Fibroblast of gingiva (primary cell): ENCODE data around the gene TEX50.
"Not testable (repeated sequence)": the region's sequence is repeated elsewhere in the genome, so short reads cannot be mapped to it uniquely, and the experiment has no call there.

Experiments used
- DNase-seq: peaks from one replicate; pipeline ENCODE4 v3.0.0-alpha.2; 2011; ENCODE audit warnings: low read depth

Gene TEX50, protein sequence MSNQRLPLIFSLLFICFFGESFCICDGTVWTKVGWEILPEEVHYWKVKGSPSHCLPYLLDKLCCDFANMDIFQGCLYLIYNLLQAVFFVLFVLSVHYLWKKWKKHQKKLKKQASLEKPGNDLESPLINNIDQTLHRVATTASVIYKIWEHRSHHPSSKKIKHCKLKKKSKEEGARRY

DNA sequence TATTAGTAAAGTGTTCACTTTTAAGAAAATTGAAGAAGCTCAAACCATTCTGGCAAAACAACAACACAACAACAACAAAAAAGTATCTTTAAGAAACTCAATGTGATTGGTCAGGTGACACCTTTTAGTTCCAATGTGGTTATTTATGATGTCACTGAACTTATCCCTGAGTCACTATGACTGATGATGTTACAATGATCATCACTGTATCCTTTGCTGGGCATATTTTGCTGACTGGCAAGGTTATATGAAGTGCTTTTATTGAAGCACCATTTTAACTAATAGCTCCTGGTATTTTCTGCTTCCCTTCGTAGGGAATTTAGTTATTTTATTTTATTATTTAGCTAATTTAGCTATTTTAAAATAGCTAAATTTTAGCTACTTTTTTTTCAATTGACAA is at the start of gene TEX50:
Gene TEX50, plus strand, starts transcription at position 223 of the 400 bp plus-strand sequence. CDS start 184 bp downstream, outside the sequence.
- DNase-seq: no peak

DNA sequence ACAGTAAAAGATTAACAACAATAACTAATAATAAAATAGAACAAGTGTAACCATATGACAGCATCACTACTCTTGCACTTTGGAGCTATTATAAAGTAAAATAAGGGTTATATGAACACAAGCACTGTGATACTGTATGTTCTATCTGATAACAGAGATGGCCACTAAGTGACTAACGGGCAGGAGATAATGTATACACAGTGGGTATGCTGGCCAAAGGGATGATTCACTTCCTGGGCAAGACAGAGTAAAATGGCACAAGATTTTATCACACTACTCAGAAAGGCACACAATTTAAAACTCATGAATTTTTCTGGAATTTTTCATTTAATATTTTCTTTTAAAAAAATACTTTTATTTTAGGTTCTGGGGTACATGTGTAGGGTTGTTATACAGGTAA is 44.6 kb upstream of the TEX50 start:
- no peak for DNase-seq

DNA sequence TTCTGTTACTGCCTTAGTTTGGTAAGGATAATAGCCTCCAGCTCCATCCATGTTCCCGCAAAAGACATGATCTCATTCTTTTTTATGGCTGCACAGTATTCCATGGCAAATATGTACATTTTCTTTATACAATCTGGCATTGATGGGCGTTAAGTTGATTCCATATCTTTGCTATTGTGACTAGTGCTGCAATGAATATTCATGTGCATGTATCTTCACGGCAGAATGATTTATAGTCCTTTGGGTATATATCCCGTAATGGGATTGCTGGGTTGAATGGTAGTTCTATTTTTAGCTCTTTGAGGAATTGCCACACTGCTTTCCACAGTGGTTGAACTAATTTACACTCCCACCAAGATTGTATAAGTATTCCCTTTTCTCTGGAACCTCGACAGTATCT is 44.0 kb upstream of the TEX50 start:
- DNase-seq: not testable (repeated sequence)

DNA sequence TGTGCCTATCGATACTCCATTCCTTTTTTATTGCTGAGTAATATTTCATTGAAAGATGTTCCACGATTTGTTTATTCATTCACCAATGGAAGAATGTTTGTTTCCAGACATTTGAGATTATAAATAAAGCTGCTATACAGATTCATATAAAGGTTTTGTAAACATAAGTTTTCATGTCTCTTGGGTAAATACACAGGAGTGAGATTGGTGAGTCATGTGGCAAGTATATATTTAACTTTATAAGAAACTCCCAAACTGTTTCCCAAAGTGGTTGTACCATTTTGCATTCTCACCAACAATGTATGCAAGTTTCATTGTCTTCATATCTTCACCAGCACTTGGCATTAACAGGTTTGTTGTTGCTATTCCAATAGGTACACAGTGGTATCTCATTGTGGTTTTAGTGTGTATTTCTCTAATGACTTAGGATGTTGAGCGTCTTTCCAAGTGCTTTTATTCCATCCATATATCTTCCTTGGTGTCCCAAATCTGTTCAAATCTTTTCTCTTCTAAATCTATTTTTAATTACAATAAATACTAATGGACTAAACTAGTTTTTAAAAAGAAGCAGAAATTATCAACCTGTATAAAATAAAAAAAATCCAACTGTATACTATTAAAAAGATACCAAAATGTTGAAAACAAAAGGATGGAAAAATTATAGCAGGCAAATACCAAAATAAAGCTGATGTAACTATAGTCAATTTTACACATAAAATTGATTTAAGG is 38.9 kb upstream of the TEX50 start:
- DNase-seq: no peak

DNA sequence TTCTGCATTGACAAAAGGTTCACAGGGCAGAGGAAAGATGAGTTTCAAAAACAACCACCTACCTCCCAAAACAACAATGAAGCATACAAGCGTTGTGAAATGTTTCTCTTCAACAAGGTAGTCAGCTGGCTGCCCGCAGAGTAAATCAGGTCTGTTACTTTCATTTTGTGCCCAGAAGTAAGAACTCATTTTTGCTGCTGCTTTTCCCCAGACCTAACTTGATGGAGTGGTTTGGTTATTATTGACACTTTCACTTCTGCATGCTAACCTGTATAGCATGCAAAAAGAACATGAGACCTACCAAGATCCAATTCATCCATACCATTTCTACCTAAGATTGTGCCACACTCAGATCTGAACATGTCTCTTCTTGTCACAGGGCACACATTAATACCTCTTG is 33.5 kb upstream of the TEX50 start:
- no peak for DNase-seq

DNA sequence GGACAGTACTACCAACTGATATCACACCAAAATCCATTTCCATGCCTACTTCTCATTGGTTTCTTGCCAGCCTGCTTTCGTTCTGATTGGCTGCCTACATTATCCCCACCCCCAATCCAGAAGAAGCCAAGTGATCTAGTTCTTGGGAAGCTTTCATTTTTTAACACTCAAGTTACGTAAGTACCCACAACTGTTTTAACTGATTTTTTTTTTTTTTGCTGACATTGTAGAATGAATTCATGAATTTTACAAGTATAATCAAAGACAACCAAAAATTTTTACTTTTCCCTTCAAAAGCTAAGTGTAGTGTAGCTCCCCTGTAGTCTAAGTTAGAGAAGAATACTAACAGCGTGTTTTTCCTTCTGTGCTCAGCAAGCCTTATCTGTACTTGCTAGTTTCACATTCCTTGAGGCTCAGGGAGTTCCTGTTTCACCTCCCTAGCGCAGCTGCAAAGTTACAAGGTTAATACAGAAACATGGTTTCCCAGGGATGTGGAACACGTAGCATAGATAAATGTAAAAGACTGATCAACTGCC is 32.0 kb upstream of the TEX50 start, which contains the start of gene SLC9C2:
Gene SLC9C2, minus strand, starts transcription at position 17 of the 536 bp plus-strand sequence. CDS start 1,296 bp downstream, outside the sequence.
- DNase-seq: no peak

DNA sequence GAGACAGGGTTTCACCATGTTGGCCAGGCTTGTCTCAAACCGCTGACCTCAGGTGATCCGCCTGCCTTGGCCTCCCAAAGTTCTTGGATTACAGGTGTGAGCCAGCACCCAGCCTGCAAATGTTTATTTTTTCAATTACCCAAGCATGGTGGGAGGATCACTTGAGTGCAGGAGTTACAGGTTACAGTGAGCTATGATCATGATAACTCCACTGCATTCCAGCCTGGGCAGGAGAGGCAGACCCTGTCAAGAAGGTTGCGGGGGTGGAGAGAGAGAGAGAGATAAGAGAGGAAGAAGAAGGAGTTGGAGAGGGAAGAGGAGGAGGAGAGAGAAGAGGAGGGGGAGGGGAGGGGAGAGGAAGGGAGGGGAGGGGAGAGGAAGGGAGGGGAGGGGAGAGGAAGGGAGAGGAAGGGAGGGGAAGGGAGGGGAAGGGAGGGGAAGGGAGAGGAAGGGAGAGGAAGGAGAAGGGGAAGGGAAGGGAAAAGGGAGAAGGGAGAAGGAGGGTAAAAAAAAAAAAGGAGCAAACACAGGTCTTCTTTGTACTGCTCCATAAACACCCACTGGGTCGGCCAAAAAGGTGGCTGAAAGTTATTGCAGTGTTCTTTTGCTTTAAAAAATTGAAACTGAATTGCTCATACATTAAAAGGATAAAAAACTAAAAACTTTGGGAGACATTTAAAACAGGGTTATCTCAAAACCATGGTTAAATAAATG is 26.5 kb upstream of the TEX50 start:
- no peak for DNase-seq

DNA sequence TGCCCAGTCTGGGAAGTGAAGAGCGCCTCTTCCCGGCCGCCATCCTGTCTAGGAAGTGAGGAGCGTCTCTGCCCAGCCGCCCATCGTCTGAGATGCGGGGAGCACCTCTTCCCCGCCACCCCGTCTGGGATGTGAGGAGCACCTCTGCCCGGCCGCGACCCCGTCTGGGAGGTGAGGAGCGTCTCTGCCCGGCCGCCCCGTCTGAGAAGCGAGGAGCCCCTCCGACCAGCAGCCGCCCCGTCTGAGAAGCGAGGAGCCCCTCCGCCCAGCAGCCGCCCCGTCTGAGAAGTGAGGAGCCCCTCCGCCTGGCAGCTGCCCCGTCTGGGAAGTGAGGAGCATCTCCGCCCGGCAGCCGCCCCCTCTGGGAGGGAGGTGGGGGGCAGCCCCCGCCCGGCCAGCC is 22.1 kb upstream of the TEX50 start:
- DNase-seq: not testable (repeated sequence)

DNA sequence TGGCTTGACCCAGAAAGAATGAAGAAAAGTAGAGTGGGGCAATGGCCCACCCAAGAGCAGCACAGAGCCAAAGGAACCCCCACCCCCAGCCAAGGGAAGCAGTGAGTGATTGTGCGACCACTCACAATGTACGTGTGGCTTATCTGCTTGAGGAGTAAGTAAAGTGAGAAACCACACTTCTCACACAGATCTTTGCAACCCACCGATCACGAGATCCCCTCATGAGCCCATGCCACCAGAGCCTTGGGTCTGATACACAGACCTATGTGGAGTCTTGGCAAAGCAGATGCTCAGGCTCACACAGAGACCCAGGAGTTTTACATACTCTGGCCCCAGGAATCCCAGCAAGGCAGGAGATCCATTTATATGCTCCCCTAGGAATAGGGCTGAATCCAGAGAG is 18.3 kb upstream of the TEX50 start:
- DNase-seq: no peak

DNA sequence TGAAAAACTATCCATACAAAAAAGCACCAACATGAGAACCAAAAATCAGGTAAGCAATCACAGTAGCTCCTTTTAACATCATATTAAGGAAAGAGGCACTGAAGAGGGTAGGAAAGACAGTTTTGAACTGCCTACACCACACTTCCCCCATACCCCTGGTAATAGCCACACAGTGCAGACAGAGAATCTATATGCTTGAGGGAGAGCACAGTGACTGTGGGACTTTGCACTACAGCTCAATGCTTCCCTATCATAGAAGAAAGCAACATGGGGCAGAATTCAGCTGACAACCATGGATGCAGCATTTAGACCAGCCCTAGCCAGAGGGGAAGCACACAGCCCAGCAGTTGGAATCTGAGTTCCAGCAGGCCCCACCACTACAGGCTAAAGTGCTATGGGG is 7.9 kb upstream of the TEX50 start:
- no peak for DNase-seq

DNA sequence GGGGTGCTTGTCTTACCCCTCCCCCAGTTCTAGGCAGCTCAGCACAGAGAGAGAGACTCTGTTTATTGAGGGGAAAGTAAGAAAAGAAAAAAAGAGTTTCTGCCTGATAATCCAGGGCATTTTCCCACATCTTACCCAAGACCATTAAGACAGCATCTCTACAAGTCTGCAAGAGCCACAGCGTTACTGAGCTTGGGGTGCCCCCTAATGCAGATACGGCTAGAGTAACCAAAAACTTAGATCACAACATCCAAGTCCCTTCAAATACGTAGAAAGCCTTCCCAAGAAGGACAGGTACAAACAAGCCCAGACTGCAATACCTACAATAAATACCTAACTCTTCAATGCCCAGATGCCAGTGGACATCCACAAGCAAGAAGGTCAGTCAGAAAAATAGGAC is 6.2 kb upstream of the TEX50 start:
- no peak for DNase-seq

DNA sequence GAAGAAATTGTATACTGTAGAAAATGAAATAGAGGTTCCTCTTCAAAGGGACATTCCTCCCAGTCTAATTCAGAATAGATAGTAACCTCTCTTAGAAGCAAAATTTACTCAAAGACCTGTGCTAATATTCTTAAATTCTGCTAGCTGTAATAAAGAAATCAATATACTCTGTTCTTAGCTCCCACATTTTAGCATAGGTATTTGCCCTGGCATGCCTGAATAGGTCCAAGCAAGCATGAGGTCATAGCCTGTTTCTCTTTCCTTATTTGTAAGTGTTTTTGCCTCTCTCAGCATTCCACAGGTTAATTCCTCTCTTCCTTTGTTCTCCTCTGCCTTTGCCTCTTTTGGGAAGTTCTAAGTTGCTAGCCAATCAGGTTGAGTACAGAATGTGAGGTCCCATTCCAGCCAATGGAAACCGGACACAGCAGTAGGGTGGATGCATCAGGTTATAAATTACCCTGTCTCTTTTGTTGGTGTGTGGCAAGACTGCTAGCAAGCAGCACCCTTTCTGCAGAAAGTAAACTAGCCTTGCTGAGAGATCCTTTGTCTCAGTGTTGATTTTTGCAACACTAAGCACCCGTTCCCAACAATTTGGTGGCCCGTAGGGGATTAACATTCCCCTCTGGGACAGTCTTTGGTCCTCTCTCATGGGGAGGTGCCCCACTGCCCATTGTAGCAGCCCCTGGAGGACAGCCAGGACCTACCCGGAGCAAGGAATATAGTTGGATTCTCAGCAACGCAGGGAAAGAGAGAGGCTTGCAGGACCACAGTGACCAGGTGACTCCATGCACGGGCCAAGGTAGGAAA is 2.3 kb downstream of the TEX50 start:
- DNase-seq: not testable (repeated sequence)

DNA sequence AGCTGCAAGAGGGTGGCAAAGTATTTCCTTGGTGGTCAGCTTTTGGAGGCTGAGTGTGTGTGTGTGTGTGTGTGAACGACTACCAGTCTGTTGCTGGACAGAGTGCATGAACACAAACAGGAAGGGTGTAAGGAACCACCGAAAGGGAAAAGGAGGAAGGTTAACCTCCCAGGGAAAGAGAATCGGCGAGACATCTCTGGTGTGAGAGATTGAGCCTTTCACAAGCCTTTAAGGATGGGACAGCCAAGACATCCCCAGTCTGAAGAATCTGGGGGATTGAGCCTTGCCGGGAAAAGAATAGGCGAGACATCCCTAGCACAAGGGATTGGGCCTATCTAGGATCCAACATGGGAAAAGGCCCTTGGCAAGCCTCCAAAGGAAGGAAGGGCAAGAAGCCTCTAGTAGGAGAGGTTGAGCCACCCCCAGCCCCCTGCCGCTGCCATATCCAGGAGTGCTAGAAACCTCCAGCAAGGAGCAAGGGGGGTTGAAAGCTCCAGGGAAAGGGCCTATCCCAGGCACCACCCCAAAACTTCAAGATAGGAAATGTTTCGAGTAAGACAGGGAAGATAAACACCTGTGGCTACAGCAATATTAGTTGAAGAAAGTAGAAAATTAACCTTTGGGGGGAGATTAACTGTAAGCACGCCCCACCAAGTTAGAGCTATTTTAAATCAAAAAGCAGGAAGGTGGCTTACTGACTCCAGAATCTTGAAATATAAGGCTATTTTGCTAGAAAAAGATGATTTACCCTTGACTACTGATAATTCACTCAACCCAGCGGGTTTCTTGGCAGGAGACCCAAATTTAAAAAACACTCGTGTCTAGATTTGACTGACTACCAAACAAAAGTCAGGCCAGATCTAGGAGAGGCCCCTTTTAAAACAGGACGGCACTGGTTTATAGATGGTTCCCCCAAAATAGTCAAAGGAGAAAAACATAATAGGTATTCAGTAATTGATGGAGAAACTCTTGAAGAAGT is 3.2 kb downstream of the TEX50 start:
- no peak for DNase-seq

DNA sequence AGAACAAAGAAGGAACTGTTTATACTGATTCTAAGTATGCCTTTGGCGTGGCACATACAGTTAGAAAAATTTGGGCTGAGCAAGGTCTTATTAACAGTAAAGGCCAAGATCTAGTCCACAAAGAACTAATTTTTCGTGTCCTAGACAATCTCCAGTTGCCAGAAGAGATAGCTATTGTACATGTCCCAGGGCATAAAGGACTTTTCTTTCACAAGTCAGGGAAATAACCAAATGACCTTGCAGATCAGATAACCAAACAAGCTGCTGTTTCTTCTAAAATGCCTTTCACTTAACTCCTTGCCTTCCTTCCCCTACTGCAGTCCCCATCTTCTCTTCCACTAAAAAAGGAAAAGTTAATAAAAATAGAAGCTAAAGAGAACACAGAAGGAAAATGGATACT is 4.0 kb downstream of the TEX50 start:
- DNase-seq: no peak

DNA sequence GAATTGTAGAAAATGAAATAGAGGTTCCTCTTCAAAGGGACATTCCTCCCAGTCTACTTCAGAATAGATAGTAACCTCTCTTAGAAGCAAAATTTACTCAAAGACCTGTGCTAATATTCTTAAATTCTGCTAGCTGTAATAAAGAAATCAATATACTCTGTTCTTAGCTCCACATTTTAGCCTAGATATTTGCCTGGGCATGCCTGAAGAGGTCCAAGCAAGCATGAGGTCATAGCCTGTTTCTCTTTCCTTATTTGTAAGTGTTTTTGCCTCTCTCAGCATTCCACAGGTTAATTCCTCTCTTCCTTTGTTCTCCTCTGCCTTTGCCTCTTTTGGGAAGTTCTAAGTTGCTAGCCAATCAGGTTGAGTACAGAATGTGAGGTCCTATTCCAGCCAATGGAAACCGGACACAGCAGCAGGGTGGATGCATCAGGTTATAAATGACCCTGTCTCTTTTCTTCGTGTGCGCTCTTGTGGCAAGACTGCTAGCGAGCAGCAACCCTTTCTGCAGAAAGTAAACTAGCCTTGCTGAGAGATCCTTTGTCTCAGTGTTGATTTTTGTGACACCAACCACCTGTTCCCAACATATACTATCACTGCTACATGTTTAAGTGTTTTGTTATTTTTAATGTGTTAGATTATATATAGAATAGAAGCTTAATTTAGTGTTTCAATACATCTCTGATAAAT is 7.5 kb downstream of the TEX50 start:
- DNase-seq: not testable (repeated sequence)

DNA sequence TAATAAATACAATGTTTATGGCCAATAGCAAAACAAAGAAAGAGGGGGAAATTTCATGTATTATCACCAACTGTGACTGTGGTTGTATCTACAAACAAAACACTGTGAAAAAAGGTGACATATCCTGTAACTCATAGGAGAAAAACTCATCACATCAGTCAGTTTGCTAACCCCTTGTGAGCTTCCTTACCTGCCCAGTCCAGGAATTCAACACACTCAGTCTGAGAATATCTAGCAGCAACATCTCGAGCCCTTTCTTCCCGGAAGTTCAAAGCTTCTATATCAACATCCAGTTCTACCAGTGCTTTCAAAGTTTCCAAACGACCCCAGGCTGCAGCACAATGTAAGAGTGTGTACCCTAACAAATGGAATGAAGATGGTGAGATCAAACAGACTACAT is 11.5 kb downstream of the TEX50 start:
- DNase-seq: no peak

DNA sequence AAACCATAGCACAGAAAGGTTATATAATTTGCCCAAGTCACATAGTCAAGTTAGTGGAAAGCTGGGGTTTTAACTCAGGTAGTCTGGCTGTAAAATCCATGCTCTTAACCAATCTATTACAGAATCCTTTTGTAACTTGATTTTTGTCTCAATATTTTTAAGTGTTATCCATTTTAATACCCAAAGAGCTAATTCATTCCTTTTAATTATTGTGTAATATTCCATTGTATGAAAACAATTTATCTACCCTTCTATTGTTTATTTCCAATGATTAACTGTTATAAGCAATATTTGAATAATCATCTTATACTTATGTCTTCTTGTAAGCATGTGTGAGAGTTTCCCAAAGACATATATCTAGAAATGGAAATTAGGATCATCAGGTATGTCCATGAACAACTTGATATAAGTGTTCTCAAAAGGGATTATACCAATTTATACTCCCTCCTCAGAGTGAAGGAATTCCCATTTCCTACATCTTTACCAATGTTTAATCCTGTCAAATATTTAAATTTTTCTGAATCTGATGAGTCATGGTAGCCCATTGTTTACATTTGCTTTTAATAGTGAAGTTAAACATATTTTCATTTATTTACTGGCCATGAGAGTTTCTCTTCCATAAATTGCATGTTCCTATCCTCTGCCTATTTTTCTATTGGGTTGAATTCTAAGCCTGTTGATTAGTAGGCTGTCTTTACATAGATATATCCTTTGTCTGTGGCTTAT is 13.9 kb downstream of the TEX50 start:
- DNase-seq: no peak

DNA sequence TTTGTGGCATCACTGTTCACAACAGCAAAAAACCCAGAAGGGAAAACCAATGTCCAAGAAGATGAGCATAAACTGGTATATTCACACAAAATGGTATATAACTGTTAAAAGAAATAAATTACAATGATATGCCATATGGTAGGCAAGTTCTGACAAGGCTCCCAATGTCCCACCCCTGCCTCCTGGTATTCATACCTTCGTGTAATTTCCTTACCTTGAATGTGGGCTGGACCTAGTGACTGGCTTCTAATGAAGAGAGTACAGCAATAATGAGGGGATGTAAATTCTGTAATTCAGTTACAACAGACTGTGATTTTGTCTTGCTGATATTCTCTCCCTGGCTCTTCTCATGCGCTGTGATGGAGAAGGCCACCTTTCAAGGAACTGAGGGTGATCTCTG is 25.2 kb downstream of the TEX50 start:
- DNase-seq: no peak

DNA sequence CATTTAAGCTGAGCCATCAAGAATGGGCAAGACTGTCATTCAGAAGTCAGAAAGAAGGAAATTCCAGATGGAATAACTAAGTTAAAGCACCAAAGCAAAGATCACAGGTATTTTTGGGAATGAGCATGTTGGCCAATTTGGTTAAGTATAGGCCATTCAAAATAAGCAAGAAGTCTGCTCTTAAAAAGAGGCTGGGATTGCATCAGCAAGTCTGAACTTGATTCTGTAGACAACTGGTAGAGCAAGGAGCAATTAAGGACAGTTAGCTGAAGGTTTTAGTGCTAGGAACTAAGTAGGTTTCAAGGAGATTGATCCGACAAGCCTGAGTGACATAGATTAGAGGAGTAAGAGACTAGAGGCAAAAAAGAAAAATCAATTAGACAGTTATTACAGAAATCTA is 26.1 kb downstream of the TEX50 start:
- DNase-seq: no peak

DNA sequence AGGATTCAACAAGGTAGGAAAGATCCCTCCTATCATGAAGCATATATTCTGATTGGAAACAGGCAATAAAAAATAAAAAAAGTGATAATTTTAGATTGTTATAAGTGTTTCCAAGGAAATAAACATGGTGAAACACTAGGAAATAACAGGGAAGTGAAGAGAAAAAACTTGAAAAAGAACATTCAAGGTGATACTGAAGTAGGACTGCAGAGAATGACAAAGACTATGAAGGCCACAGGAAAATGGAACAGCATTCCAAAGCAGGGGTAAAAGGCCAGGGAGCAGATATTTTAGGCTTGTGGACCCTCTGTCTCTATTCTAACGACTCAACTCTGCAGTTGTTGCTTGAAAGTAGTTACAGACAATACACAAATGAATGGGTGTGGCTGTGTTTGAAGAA is 26.6 kb downstream of the TEX50 start:
- DNase-seq: no peak
